IMR-90 (cell line): Measurements from ENCODE around the gene PTK7. TPM values are rescaled to one million over a fixed set of nuclear protein-coding genes. Genes with fewer than 3 reads are reported as not detected.

Experiments used
- ATAC-seq: fragments of 200-7000 bp; cut with Tn5 transposase; 2 replicates; pipeline ENCODE4 v1.9.1; 2020; ENCODE audit warnings: low read depth, mild to moderate bottlenecking, moderate library complexity
- BruUV-seq: library from RNA; stranded (reverse); fragments of 400-500 nt; replicated peaks from 2 replicates; lab custom pipeline; 2021; lab: Mats Ljungman, UMichigan
- CTCF ChIA-PET: fragments of 300-600 bp; formaldehyde crosslinking; extraction: SDS; loops from one replicate; lab custom pipeline; 2021; ENCODE audit warnings: antibody characterized with exemption; lab: Yijun Ruan, JAX
- POLR2A ChIA-PET: fragments of 300-600 bp; sonication (Branson Sonifier 250); formaldehyde crosslinking; loops from one replicate; lab custom pipeline; 2022; ENCODE audit warnings: antibody characterized with exemption; ENCODE audit not compliant: unreplicated experiment; lab: Charles Lee
- DNase-seq: peaks from one replicate; pipeline ENCODE4 v3.0.0; 2013
- H2AFZ ChIP-seq: replicated peaks from 2 replicates; pipeline ENCODE3; 2013; ENCODE audit warnings: low read length, mild to moderate bottlenecking; ENCODE audit not compliant: poor library complexity
- H2AK5ac ChIP-seq: 2 replicates; pipeline ENCODE4 v1.6.1; 2013; ENCODE audit warnings: low read depth, low read length, inconsistent platforms
- H2AK9ac ChIP-seq: replicated peaks from 2 replicates; pipeline ENCODE3; 2013; ENCODE audit warnings: mild to moderate bottlenecking, low read depth, low read length, moderate library complexity; ENCODE audit not compliant: poor library complexity
- H2BK120ac ChIP-seq: 2 replicates; pipeline ENCODE4 v1.6.1; 2013; ENCODE audit warnings: low read depth, low read length, inconsistent platforms
- H2BK15ac ChIP-seq: 3 replicates; pipeline ENCODE4 v1.6.1; 2013; ENCODE audit warnings: low read depth, low read length, inconsistent platforms
- H2BK20ac ChIP-seq: 2 replicates; pipeline ENCODE4 v1.6.1; 2013; ENCODE audit warnings: low read depth, mild to moderate bottlenecking, inconsistent platforms, low read length, moderate library complexity
- H2BK5ac ChIP-seq: 2 replicates; pipeline ENCODE4 v1.6.1; 2013; ENCODE audit warnings: mild to moderate bottlenecking, low read depth, low read length, inconsistent platforms; ENCODE audit not compliant: poor library complexity, severe bottlenecking
- H3K14ac ChIP-seq: replicated peaks from 2 replicates; pipeline ENCODE4 v1.6.1; 2013; ENCODE audit warnings: low read depth, low read length, inconsistent platforms
- H3K18ac ChIP-seq: 2 replicates; pipeline ENCODE4 v1.6.1; 2013; ENCODE audit warnings: low read depth, low read length, control low read depth
- H3K23ac ChIP-seq: 2 replicates; pipeline ENCODE4 v1.6.1; 2013; ENCODE audit warnings: low read depth, low read length, inconsistent platforms
- H3K27ac ChIP-seq: 2 replicates; pipeline ENCODE4 v1.5.1; 2013; ENCODE audit warnings: mild to moderate bottlenecking, control low read depth, low read length; ENCODE audit not compliant: insufficient read depth
- H3K27me3 ChIP-seq: 2 replicates; pipeline ENCODE4 v1.6.1; 2013; ENCODE audit warnings: low read length; ENCODE audit not compliant: control insufficient read depth, insufficient read depth
- H3K36me3 ChIP-seq: 2 replicates; pipeline ENCODE4 v1.6.1; 2013; ENCODE audit warnings: low read length, mixed read lengths; ENCODE audit not compliant: control insufficient read depth, insufficient read depth
- H3K4ac ChIP-seq: 2 replicates; pipeline ENCODE4 v1.6.1; 2013; ENCODE audit warnings: low read depth, low read length, inconsistent platforms
- H3K4me1 ChIP-seq: 2 replicates; pipeline ENCODE4 v1.6.1; 2013; ENCODE audit warnings: low read length, mixed read lengths; ENCODE audit not compliant: control insufficient read depth, insufficient read depth
- H3K4me2 ChIP-seq: 2 replicates; pipeline ENCODE4 v1.6.1; 2013; ENCODE audit warnings: low read depth, mild to moderate bottlenecking, control low read depth, low read length, moderate library complexity
- H3K4me3 ChIP-seq: 2 replicates; pipeline ENCODE4 v1.5.1; 2013; ENCODE audit warnings: low read depth, mild to moderate bottlenecking, control low read depth, low read length, moderate library complexity; ENCODE audit not compliant: insufficient read depth
- H3K56ac ChIP-seq: 2 replicates; pipeline ENCODE4 v1.6.1; 2013; ENCODE audit warnings: low read length, inconsistent platforms; ENCODE audit not compliant: insufficient read depth; ENCODE audit errors: extremely low read depth
- H3K79me1 ChIP-seq, 2 experiments: 2 replicates each; pipeline ENCODE4 v1.6.1; 2013; ENCODE audit warnings: low read length in 2 of 2, inconsistent platforms in 1 of 2, low read depth in 1 of 2
- H3K9ac ChIP-seq: 2 replicates; pipeline ENCODE4 v1.6.1; 2013; ENCODE audit warnings: low read depth, low read length, control low read depth
- H3K9me1 ChIP-seq: 2 replicates; pipeline ENCODE4 v1.6.1; 2013; ENCODE audit warnings: low read length, inconsistent platforms; ENCODE audit not compliant: insufficient read depth
- H3K9me3 ChIP-seq: 2 replicates; pipeline ENCODE4 v1.6.1; 2013; ENCODE audit warnings: low read length; ENCODE audit not compliant: control insufficient read depth, insufficient read depth
- H4K20me1 ChIP-seq: 2 replicates; pipeline ENCODE4 v1.6.1; 2013; ENCODE audit warnings: low read length, inconsistent platforms; ENCODE audit not compliant: insufficient read depth
- H4K5ac ChIP-seq: 2 replicates; pipeline ENCODE4 v1.6.1; 2013; ENCODE audit warnings: mild to moderate bottlenecking, low read depth, low read length, control low read depth
- H4K8ac ChIP-seq, 2 experiments: 2 replicates each; pipeline ENCODE4 v1.6.1; 2013; ENCODE audit warnings: low read depth in 2 of 2, low read length in 2 of 2, control low read depth in 1 of 2, inconsistent platforms in 1 of 2
- H4K91ac ChIP-seq: 2 replicates; pipeline ENCODE4 v1.6.1; 2013; ENCODE audit warnings: low read depth, low read length, inconsistent platforms; ENCODE audit not compliant: insufficient read depth
- BHLHE40 ChIP-seq: fragments of 150-350 bp; IDR thresholded peaks from 2 replicates; pipeline ENCODE4 v1.6.1; 2016; ENCODE audit warnings: mild to moderate bottlenecking, low read depth, low read length
- CEBPB ChIP-seq: IDR thresholded peaks from 2 replicates; pipeline ENCODE4 v1.6.1; 2012; ENCODE audit warnings: low read depth, low read length, improper control_type of control experiment
- CHD1 ChIP-seq: IDR thresholded peaks from 2 replicates; pipeline ENCODE4 v1.6.1; 2012; ENCODE audit warnings: low read depth, low read length, improper control_type of control experiment
- FOS ChIP-seq: fragments of 150-350 bp; IDR thresholded peaks from 2 replicates; pipeline ENCODE4 v1.6.1; 2016; ENCODE audit warnings: low read depth, low read length
- MAFK ChIP-seq: IDR thresholded peaks from 2 replicates; pipeline ENCODE4 v1.6.1; 2012; ENCODE audit warnings: low read depth, low read length, improper control_type of control experiment
- MAZ ChIP-seq: IDR thresholded peaks from 2 replicates; pipeline ENCODE4 v1.6.1; 2012; ENCODE audit warnings: low read depth, mild to moderate bottlenecking, low read length, improper control_type of control experiment, moderate library complexity, borderline replicate concordance
- MXI1 ChIP-seq: IDR thresholded peaks from 2 replicates; pipeline ENCODE4 v1.6.1; 2012; ENCODE audit warnings: low read depth, mild to moderate bottlenecking, low read length, moderate library complexity, borderline replicate concordance
- NFE2L2 ChIP-seq: fragments of 150-350 bp; IDR thresholded peaks from 2 replicates; pipeline ENCODE4 v1.6.1; 2016; ENCODE audit warnings: low read depth, mild to moderate bottlenecking, low read length
- POLR2A ChIP-seq: IDR thresholded peaks from 2 replicates; pipeline ENCODE4 v1.6.1; 2012; ENCODE audit warnings: mild to moderate bottlenecking, low read depth, low read length
- RAD21 ChIP-seq: IDR thresholded peaks from 2 replicates; pipeline ENCODE4 v1.6.1; 2012; ENCODE audit warnings: low read length, improper control_type of control experiment
- RCOR1 ChIP-seq: IDR thresholded peaks from 2 replicates; pipeline ENCODE4 v1.6.1; 2012; ENCODE audit warnings: mild to moderate bottlenecking, low read length, improper control_type of control experiment; ENCODE audit not compliant: insufficient replicate concordance
- RFX5 ChIP-seq: IDR thresholded peaks from 2 replicates; pipeline ENCODE4 v1.8.0; 2012; ENCODE audit warnings: low read depth, mild to moderate bottlenecking, low read length, moderate library complexity
- SMC3 ChIP-seq: fragments of 150-350 bp; IDR thresholded peaks from 2 replicates; pipeline ENCODE4 v1.6.1; 2016; ENCODE audit warnings: low read depth, mild to moderate bottlenecking, antibody characterized with exemption, low read length, moderate library complexity
- WGBS, 2 experiments: methylation state at CpG; one replicate each; pipeline versions ENCODE4 v1.1.5 to v1.1.7; 2013; ENCODE audit warnings: missing lambda C conversion rate in 2 of 2; ENCODE audit not compliant: insufficient read length in 1 of 2; ENCODE audit errors: extremely low coverage in 2 of 2; 5-methylcytosine and 5-hydroxymethylcytosine counted together
- dilution Hi-C: fragments of 300-500 bp; cut with HindIII; formaldehyde crosslinking; loops from one replicate; pipeline ENCODE4 v1.14.3; 2018; ENCODE audit warnings: low sequenced_read_pairs; ENCODE audit not compliant: unreplicated experiment
- in situ Hi-C: fragments of 300-500 bp; cut with MboI; formaldehyde crosslinking; loops from 3 replicates; pipeline ENCODE4 v1.14.3; 2019; ENCODE audit warnings: low sequenced_read_pairs, inconsistent platforms, mixed read lengths
- intact Hi-C: fragments of 100-400 bp; cut with micrococcal nuclease; formaldehyde crosslinking; loops from 2 replicates; pipeline ENCODE4 v1.10.0; 2022
- polyA plus RNA-seq, 3 experiments: library from polyadenylated mRNA; depleted of rRNA; stranded (reverse); fragments of >200 nt; gene quantifications; 2 replicates each; pipeline ENCODE4 v1.2.3, GENCODE V29; 2012; ENCODE audit warnings: low replicate concordance in 1 of 3
- total RNA-seq: library from RNA; depleted of rRNA; stranded (reverse); fragments of >200 nt; gene quantifications from 2 replicates; pipeline ENCODE4 v1.2.3, GENCODE V29; 2012
- TF ChIP-seq, protein P1 (sequence below): fragments of 150-350 bp; IDR thresholded peaks from 2 replicates; pipeline ENCODE4 v1.6.1; 2016; ENCODE audit warnings: low read depth, mild to moderate bottlenecking, low read length, moderate library complexity, borderline replicate concordance
- TF ChIP-seq, protein P2 (sequence below): conservative IDR thresholded peaks from 2 replicates; pipeline ENCODE4 v1.5.1; 2012; ENCODE audit warnings: mild to moderate bottlenecking, low read depth, low read length, improper control_type of control experiment
- TF ChIP-seq, protein P3 (sequence below): fragments of 150-350 bp; IDR thresholded peaks from 2 replicates; pipeline ENCODE4 v1.6.1; 2017; ENCODE audit warnings: mild to moderate bottlenecking, antibody characterized with exemption, low read length, low read depth

The PTK7 gene
- total and polyA plus RNA-seq, 2 of the 4 experiments (the other 2 are of a cell fraction): 47.1 to 142 TPM

DNA sequence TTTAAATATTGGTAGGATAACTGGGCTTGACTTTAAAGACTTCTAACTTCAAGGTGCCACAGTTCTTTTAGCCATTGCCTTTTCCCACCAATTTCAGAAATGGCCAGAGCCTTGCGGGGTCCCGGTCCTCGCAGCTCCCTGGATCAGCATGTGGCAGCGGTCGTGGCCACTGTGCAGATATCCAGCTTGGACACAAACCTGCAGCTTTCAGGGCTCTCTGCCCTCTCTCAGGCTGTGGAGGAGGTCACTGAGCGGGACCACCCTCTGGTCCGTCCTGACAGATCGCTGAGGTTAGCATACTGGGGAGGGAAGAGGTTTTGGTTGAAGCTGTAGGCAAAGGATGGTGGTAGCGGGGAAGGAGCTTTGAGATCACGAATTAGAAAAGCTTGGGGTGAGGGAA is 112.3 kb downstream of the PTK7 start:
- Histone ChIP-seq H3K23ac (no peak overlapping the region), H3K9me3 (no peaks in the 10 kb centered on the region), H3K14ac (no peak overlapping the region), H2AK5ac (no peak overlapping the region), H3K27ac (no peak overlapping the region), H3K79me1 (peaks cover under 1 to 9% of the 10 kb centered on the region in 2 experiments; a peak in 3 of 4 replicates), H3K56ac (no peak overlapping the region), H2BK5ac (no peak overlapping the region), H3K36me3 (peaks cover 47% of the 10 kb centered on the region), H2BK15ac (no peak overlapping the region), H2BK20ac (no peak overlapping the region), H4K91ac (no peak overlapping the region), H2AFZ (no peak overlapping the region), H3K18ac (no peak overlapping the region), H3K4me1 (no peaks in the 10 kb centered on the region), H4K20me1 (no peaks in the 10 kb centered on the region), H2AK9ac (peak overlapping the region; percentile 48), H3K4me2 (no peak overlapping the region), H3K4ac (no peak overlapping the region), H3K9ac (no peak overlapping the region), H2BK120ac (no peak overlapping the region), H3K9me1 (no peaks in the 10 kb centered on the region; the same call in 1 of the 2 replicates), H3K27me3 (no peaks in the 10 kb centered on the region), H4K5ac (no peak overlapping the region), H3K4me3 (no peak overlapping the region), H4K8ac (no peak overlapping the region)
- ATAC-seq: no peak
- no peak for TF ChIP-seq BHLHE40
- no peak for TF ChIP-seq FOS
- TF ChIP-seq MAZ: no peak
- TF ChIP-seq SMC3: no peak
- TF ChIP-seq CEBPB: no peak
- no peak for TF ChIP-seq CHD1
- no peak for TF ChIP-seq POLR2A
- no peak for TF ChIP-seq NFE2L2
- TF ChIP-seq, protein P1, sequence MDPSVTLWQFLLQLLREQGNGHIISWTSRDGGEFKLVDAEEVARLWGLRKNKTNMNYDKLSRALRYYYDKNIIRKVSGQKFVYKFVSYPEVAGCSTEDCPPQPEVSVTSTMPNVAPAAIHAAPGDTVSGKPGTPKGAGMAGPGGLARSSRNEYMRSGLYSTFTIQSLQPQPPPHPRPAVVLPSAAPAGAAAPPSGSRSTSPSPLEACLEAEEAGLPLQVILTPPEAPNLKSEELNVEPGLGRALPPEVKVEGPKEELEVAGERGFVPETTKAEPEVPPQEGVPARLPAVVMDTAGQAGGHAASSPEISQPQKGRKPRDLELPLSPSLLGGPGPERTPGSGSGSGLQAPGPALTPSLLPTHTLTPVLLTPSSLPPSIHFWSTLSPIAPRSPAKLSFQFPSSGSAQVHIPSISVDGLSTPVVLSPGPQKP: no peak
- no peak for TF ChIP-seq MAFK
- no peak for TF ChIP-seq RAD21
- TF ChIP-seq RCOR1: no peak
- TF ChIP-seq, protein P2, sequence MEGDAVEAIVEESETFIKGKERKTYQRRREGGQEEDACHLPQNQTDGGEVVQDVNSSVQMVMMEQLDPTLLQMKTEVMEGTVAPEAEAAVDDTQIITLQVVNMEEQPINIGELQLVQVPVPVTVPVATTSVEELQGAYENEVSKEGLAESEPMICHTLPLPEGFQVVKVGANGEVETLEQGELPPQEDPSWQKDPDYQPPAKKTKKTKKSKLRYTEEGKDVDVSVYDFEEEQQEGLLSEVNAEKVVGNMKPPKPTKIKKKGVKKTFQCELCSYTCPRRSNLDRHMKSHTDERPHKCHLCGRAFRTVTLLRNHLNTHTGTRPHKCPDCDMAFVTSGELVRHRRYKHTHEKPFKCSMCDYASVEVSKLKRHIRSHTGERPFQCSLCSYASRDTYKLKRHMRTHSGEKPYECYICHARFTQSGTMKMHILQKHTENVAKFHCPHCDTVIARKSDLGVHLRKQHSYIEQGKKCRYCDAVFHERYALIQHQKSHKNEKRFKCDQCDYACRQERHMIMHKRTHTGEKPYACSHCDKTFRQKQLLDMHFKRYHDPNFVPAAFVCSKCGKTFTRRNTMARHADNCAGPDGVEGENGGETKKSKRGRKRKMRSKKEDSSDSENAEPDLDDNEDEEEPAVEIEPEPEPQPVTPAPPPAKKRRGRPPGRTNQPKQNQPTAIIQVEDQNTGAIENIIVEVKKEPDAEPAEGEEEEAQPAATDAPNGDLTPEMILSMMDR: no peak
- TF ChIP-seq RFX5: no peak
- TF ChIP-seq, protein P3, sequence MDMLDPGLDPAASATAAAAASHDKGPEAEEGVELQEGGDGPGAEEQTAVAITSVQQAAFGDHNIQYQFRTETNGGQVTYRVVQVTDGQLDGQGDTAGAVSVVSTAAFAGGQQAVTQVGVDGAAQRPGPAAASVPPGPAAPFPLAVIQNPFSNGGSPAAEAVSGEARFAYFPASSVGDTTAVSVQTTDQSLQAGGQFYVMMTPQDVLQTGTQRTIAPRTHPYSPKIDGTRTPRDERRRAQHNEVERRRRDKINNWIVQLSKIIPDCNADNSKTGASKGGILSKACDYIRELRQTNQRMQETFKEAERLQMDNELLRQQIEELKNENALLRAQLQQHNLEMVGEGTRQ: no peak
- no peak for TF ChIP-seq MXI1
- no TSS peak for BruUV-seq
- WGBS, 2 experiments: 100% methylated on average over 3 of the region's 10 CpGs; no CpG with 5 or more reads in 1 of the 2 experiments
- ChIA-PET POLR2A (no interaction called here), CTCF (interaction anchor here (0.7 kb wide), 1 partner anchor 13 kb away, joined by 3 read pairs; no protein-coding TSS in a partner anchor)
- no peak for DNase-seq
- dilution Hi-C loops: no loop called here
- in situ Hi-C loops: no loop called here
- intact Hi-C loops: no loop called here
